ENCODE results near the gene OSBPL1A. TPM values are rescaled to one million over a fixed set of nuclear protein-coding genes. Genes with fewer than 3 reads are reported as not detected.

OSBPL1A gene
- polyA plus RNA-seq (2011; rRNA removed) (17.6 and 22.1 TPM in 2 replicates), polyA plus RNA-seq (2017; fragmentation: RNase III; extraction: RNeasy Plus Mini Kit Qiagen cat#74134 plus additional on column Dnase treatment) (10.2 to 11.0 TPM (median 10.5 TPM) in 3 replicates), polyA minus RNA-seq (2011; rRNA and poly(A)+ RNA removed) (11.2 and 11.5 TPM in 2 replicates)
- polyA plus RNA-seq (2012; cell fraction: cytosol; rRNA removed) = 5.8 and 6.7 TPM in 2 replicates
- polyA plus RNA-seq (2012; cell fraction: nucleus; rRNA removed) = 2.9 and 3.2 TPM in 2 replicates

GRCh38 chr18:24397694-24398368 lies at the start of gene OSBPL1A:
TSS of gene OSBPL1A (minus strand) at chr18:24397824. CDS start at chr18:24377533, 20,291 bp downstream.
- no peak for FAIRE-seq

GRCh38 chr18:24446953-24447538 lies 49.4 kb upstream of the OSBPL1A start:
- Histone ChIP-seq H3K4me2 (no peak overlapping the region), H3K4me3 (no peak overlapping the region), H3K27ac (no peak overlapping the region), H3K9me3 (no peaks in the 10 kb centered on the region), H3K4me1 (no peaks in the 10 kb centered on the region)
- ATAC-seq (0 out of 6 replicates have a peak, but pooled peaks of 1 of the 2 experiments have one; percentile 56), FAIRE-seq (no peak), DNase-seq (ENCODE audit: low read depth in 1 of 2, low spot score in 1 of 2) (no peak)
- CTCF ChIA-PET = interaction anchor here (0.6 to 0.8 kb wide), 3 partner anchors 13 to 282 kb away, joined by 3 read pairs; partner anchors contain the start of gene HRH4
- TF ChIP-seq CTCF (IDR thresholded peaks at IDR 0.05) (0 out of 3 replicates have a peak, but pooled peaks have one; percentile 6), CEBPB (IDR thresholded peaks at IDR 0.05) (no peak)
- POLR2A ChIA-PET = interaction anchor here (1.1 kb wide), 1 partner anchor 21 kb away, joined by 3 read pairs; the partner anchor contains the start of gene IMPACT
- 73% methylated on average over 1 of the region's 1 CpG for WGBS (ENCODE audit: missing lambda C conversion rate)

More at GRCh38 chr18:24397694-24398368, at the start of gene OSBPL1A:
- Histone ChIP-seq H3K4me3 (peak within 1 kb of the TSS; percentile 72), H3K4me1 (peaks cover 16% of the 10 kb centered on the region; the same call in 2 of the 3 replicates), H3K4me2 (peak within 1 kb of the TSS; percentile 96), H3K27ac (peak within 1 kb of the TSS; percentile 78 to 91), H3K9me3 (no peaks in the 10 kb centered on the region)
- 24% methylated on average over 5 of the region's 55 CpGs for WGBS (ENCODE audit: missing lambda C conversion rate)
- CTCF ChIA-PET = interaction anchor here (1.8 kb wide), 1 partner anchor 36 kb away, joined by 5 read pairs; no protein-coding TSS in a partner anchor
- peak; percentile 93 to 94 for ATAC-seq
- POLR2A ChIA-PET = interaction anchor here (0.7 to 2.1 kb wide), 8 partner anchors 9 to 259 kb away, joined by 3 to 13 read pairs (median 4); partner anchors contain the start of genes CABYR and IMPACT
- peak; percentile 69 to 86 for DNase-seq (ENCODE audit: low read depth in 1 of 2, low spot score in 1 of 2)
- TF ChIP-seq TFCP2L1 (CRISPR knock-in tag; IDR thresholded peaks at IDR 0.05) (no peak), FOSL2 (IDR thresholded peaks at IDR 0.05) (no peak), FOSL2 (CRISPR knock-in tag; IDR thresholded peaks at IDR 0.05) (no peak), TP53 (CRISPR knock-in tag; IDR thresholded peaks at IDR 0.05) (no peak), SMC3 (IDR thresholded peaks at IDR 0.05) (no peak), JUN (IDR thresholded peaks at IDR 0.05) (peak in 1 of 2 experiments; percentile 21; a peak in 1 of 5 replicates), NPAS2 (CRISPR knock-in tag; IDR thresholded peaks at IDR 0.05; ENCODE audit: borderline replicate concordance) (no peak), HES2 (IDR thresholded peaks at IDR 0.05) (no peak), USF2 (IDR thresholded peaks at IDR 0.05) (peak; percentile 79), E2F6 (IDR thresholded peaks at IDR 0.05; ENCODE audit: borderline replicate concordance, low read depth) (0 out of 2 replicates have a peak, but pooled peaks have one; percentile 28), ESRRA (IDR thresholded peaks at IDR 0.05; ENCODE audit: borderline replicate concordance, low read length) (no peak), POLR2A (IDR thresholded peaks at IDR 0.05; ENCODE audit: low read length) (peak; percentile 50), BCL3 (IDR thresholded peaks at IDR 0.05) (peak; percentile 44; the same call in 1 of the 3 replicates), POLR2AphosphoS2 (conservative IDR thresholded peaks at IDR 0.05; ENCODE audit: low read length) (no peak), BHLHE40 (IDR thresholded peaks at IDR 0.05; ENCODE audit: low read depth, low read length) (0 out of 2 replicates have a peak, but pooled peaks have one; percentile 9), MAFK (IDR thresholded peaks at IDR 0.05; ENCODE audit: partially characterized antibody) (no peak), JUNB (IDR thresholded peaks at IDR 0.05) (no peak), SREBF2 (IDR thresholded peaks at IDR 0.05) (no peak)
